SK-N-SH treated with all-trans-retinoic acid at 6 μM for 48 hours (cell line): ENCODE results near the gene LRRK1.

Experiments used
- ATAC-seq: fragments of 200-7000 bp; cut with Tn5 transposase; 3 replicates; pipeline ENCODE4 v1.9.1; 2020; ENCODE audit warnings: mild to moderate bottlenecking, moderate library complexity
- ARNTL ChIP-seq: fragments of 450-650 bp; formaldehyde crosslinking; IDR thresholded peaks from 2 replicates; pipeline ENCODE4 v1.5.0; 2020; ENCODE audit warnings: low read depth, mild to moderate bottlenecking, moderate library complexity, borderline replicate concordance
- BACH2 ChIP-seq: fragments of 250-450 bp; sonication (Bioruptor Pico); IDR thresholded peaks from 2 replicates; pipeline ENCODE4 v1.9.0; 2021; ENCODE audit warnings: mild to moderate bottlenecking, borderline replicate concordance
- CREB5 ChIP-seq: fragments of 250-450 bp; sonication (Bioruptor Pico); IDR thresholded peaks from 2 replicates; pipeline ENCODE4 v1.5.1; 2020; ENCODE audit warnings: low read depth, mild to moderate bottlenecking, moderate library complexity
- CSDC2 ChIP-seq: fragments of 250-450 bp; sonication (Bioruptor Pico); IDR thresholded peaks from 2 replicates; pipeline ENCODE4 v1.5.0; 2020; ENCODE audit warnings: mild to moderate bottlenecking, moderate library complexity
- CSRNP3 ChIP-seq: fragments of 250-450 bp; sonication (Bioruptor Pico); IDR thresholded peaks from 2 replicates; pipeline ENCODE4 v1.5.1; 2021; ENCODE audit warnings: mild to moderate bottlenecking, moderate library complexity
- ISL1 ChIP-seq: fragments of 250-450 bp; sonication (Bioruptor Pico); IDR thresholded peaks from 2 replicates; pipeline ENCODE4 v2.1.2; 2022; ENCODE audit warnings: mild to moderate bottlenecking, moderate library complexity
- OSR1 ChIP-seq: fragments of 250-450 bp; sonication (Bioruptor Pico); IDR thresholded peaks from 2 replicates; pipeline ENCODE4 v1.8.0; 2022; ENCODE audit warnings: moderate library complexity, mild to moderate bottlenecking, inconsistent platforms
- PATZ1 ChIP-seq: fragments of 250-450 bp; sonication (Bioruptor Pico); IDR thresholded peaks from 2 replicates; pipeline ENCODE4 v1.8.0; 2020; ENCODE audit warnings: mild to moderate bottlenecking, moderate library complexity, borderline replicate concordance
- POU6F1 ChIP-seq: fragments of 250-450 bp; sonication (Bioruptor Pico); IDR thresholded peaks from 2 replicates; pipeline ENCODE4 v1.8.0; 2021; ENCODE audit warnings: low read depth, mild to moderate bottlenecking, moderate library complexity, borderline replicate concordance
- PPARA ChIP-seq: fragments of 250-450 bp; sonication (Bioruptor Pico); IDR thresholded peaks from 2 replicates; pipeline ENCODE4 v1.5.0; 2020; ENCODE audit warnings: mild to moderate bottlenecking, borderline replicate concordance
- RARB ChIP-seq: fragments of 250-450 bp; sonication (Bioruptor Pico); IDR thresholded peaks from 2 replicates; pipeline ENCODE4 v1.8.0; 2021; ENCODE audit warnings: mild to moderate bottlenecking, moderate library complexity
- SNAI2 ChIP-seq: fragments of 250-450 bp; sonication (Bioruptor Pico); IDR thresholded peaks from 2 replicates; pipeline ENCODE4 v1.5.0; 2020; ENCODE audit warnings: mild to moderate bottlenecking, moderate library complexity
- ZC3H10 ChIP-seq: fragments of 250-450 bp; sonication (Bioruptor Pico); IDR thresholded peaks from 2 replicates; pipeline ENCODE4 v1.5.1; 2021; ENCODE audit warnings: mild to moderate bottlenecking, moderate library complexity
- ZFP3 ChIP-seq: fragments of 250-450 bp; sonication (Bioruptor Pico); IDR thresholded peaks from 2 replicates; pipeline ENCODE4 v1.5.0; 2020; ENCODE audit warnings: mild to moderate bottlenecking, moderate library complexity
- ZFP30 ChIP-seq: fragments of 450-650 bp; formaldehyde crosslinking; IDR thresholded peaks from 2 replicates; pipeline ENCODE4 v1.5.0; 2022; ENCODE audit warnings: mild to moderate bottlenecking, moderate library complexity
- ZNF565 ChIP-seq: fragments of 450-650 bp; formaldehyde crosslinking; conservative IDR thresholded peaks from 2 replicates; pipeline ENCODE4 v1.5.0; 2020; ENCODE audit warnings: low read depth, mild to moderate bottlenecking, moderate library complexity
- ZNF8 ChIP-seq: fragments of 450-650 bp; formaldehyde crosslinking; IDR thresholded peaks from 2 replicates; pipeline ENCODE4 v1.5.0; 2020; ENCODE audit warnings: mild to moderate bottlenecking, moderate library complexity

LRRK1 gene

GRCh38 chr15:100887211-100887913, 31.8 kb upstream of the LRRK1 start (continued):
- no peak for TF ChIP-seq CSRNP3 (CRISPR knock-in tag)
- no peak for TF ChIP-seq PPARA (CRISPR knock-in tag)

GRCh38 chr15:100889385-100890050, 29.6 kb upstream of the LRRK1 start:
- ATAC-seq = no peak
- TF ChIP-seq SNAI2 (CRISPR knock-in tag) = no peak
- no peak for TF ChIP-seq ZFP30
- TF ChIP-seq CREB5 (CRISPR knock-in tag) = no peak
- TF ChIP-seq PPARA (CRISPR knock-in tag) = no peak
- TF ChIP-seq ZFP3 (CRISPR knock-in tag) = no peak
- no peak for TF ChIP-seq OSR1 (CRISPR knock-in tag)
- TF ChIP-seq POU6F1 (CRISPR knock-in tag) = no peak

- TF ChIP-seq RARB (CRISPR knock-in tag) (no peak), PPARA (CRISPR knock-in tag) (no peak), ZC3H10 (no peak)
- no peak for ATAC-seq
Measured at GRCh38 chr15:100890051-100890720, 29.0 kb upstream of the LRRK1 start.

GRCh38 chr15:100890850-100891249, 28.3 kb upstream of the LRRK1 start:
- no peak for ATAC-seq
- no peak for TF ChIP-seq PATZ1
- TF ChIP-seq OSR1 (CRISPR knock-in tag) = no peak
- TF ChIP-seq BACH2 (CRISPR knock-in tag) = no peak
- TF ChIP-seq ISL1 (CRISPR knock-in tag) = no peak
- no peak for TF ChIP-seq RARB (CRISPR knock-in tag)
- TF ChIP-seq ARNTL (CRISPR knock-in tag) = no peak
- no peak for TF ChIP-seq CSRNP3 (CRISPR knock-in tag)
- TF ChIP-seq ZNF565 = no peak

- TF ChIP-seq ZFP30 = no peak
- no peak for TF ChIP-seq CSRNP3 (CRISPR knock-in tag)
- no peak for TF ChIP-seq CREB5 (CRISPR knock-in tag)
- TF ChIP-seq ZNF565 = no peak
- TF ChIP-seq CSDC2 (CRISPR knock-in tag) = no peak
- TF ChIP-seq ZNF8 (CRISPR knock-in tag) = no peak
- no peak for TF ChIP-seq ARNTL (CRISPR knock-in tag)
- TF ChIP-seq ZFP3 (CRISPR knock-in tag) = no peak
- ATAC-seq = no peak
Measured at GRCh38 chr15:100891307-100892012, 27.7 kb upstream of the LRRK1 start.
